Peyer's patch (tissue), 4 donors: Measurements from ENCODE around the gene RANBP3. TPM values are rescaled to one million over a fixed set of nuclear protein-coding genes. Genes with fewer than 3 reads are reported as not detected.
A peak's percentile ranks its signal among the peaks of the same experiment; 100 is the strongest.

ENCODE experiments used
- DNase-seq, 3 donors: peaks; one replicate each; pipeline ENCODE4 v3.0.0-alpha.2; 2017 to 2019
- H3K27ac ChIP-seq, 4 donors: fragments of 200-600 bp; sonication (generic); one replicate each; pipeline ENCODE4 v1.5.1; 2016 to 2019
- H3K27me3 ChIP-seq, 2 donors: fragments of 200-600 bp; sonication (generic); one replicate each; pipeline ENCODE4 v1.5.1; 2019
- H3K36me3 ChIP-seq, 3 donors: fragments of 200-600 bp; sonication (generic); one replicate each; pipeline ENCODE4 v1.5.1; 2016 to 2019
- H3K4me1 ChIP-seq, 4 donors: fragments of 200-600 bp; sonication (generic); one replicate each; pipeline ENCODE4 v1.5.1; 2016 to 2019
- H3K4me3 ChIP-seq, 4 donors: fragments of 200-600 bp; sonication (generic); 1 replicate in 3 of 4; 2 replicates in 1 of 4; pipeline ENCODE4 v1.5.1; 2016 to 2019; ENCODE audit warnings: mild to moderate bottlenecking in 1 of 4
- H3K9me3 ChIP-seq, 4 donors: fragments of 200-600 bp; sonication (generic); one replicate each; pipeline ENCODE4 v1.5.1; 2016 to 2019; ENCODE audit warnings: mild to moderate bottlenecking in 1 of 4
- CTCF ChIP-seq, 6 experiments: fragments of 450-650 bp in 4 of 6; fragments of 200-600 bp in 2 of 6; sonication (generic) in 1 of 6; IDR thresholded peaks; one replicate each; pipeline ENCODE4 v1.5.1; 2017 to 2019; ENCODE audit warnings: antibody characterized with exemption in 6 of 6, mild to moderate bottlenecking in 3 of 6, moderate library complexity in 1 of 6
- POLR2A ChIP-seq, 2 donors: fragments of 450-650 bp; IDR thresholded peaks; one replicate each; pipeline ENCODE4 v1.5.1; 2017; ENCODE audit warnings: antibody characterized with exemption in 2 of 2, mild to moderate bottlenecking in 2 of 2, moderate library complexity in 2 of 2
- total RNA-seq, 4 donors: library from RNA; depleted of rRNA; stranded (reverse); fragments of >200 nt; gene quantifications; one replicate each; pipeline ENCODE4 v1.1.0, GENCODE V29; 2016

RANBP3 gene
- total RNA-seq, 4 donors from 2014 or later, result 59.7 to 104 (median 91.1) TPM

GRCh38 chr19:5940260-5941208 lies 37.4 kb downstream of the RANBP3 start:
- H3K36me3 ChIP-seq, result peaks cover 0 to 53% (median 0%) of the 10 kb centered on the region in 3 donors
- no peak for TF ChIP-seq POLR2A (IDR thresholded peaks at IDR 0.05)
- TF ChIP-seq CTCF (IDR thresholded peaks at IDR 0.05), result no peak
- H3K9me3 ChIP-seq, result no peaks in the 10 kb centered on the region
- H3K27ac ChIP-seq, result no peak overlapping the region
- peaks cover 0 to 21% (median 0%) of the 10 kb centered on the region in 4 donors for H3K4me1 ChIP-seq
- H3K4me3 ChIP-seq, result no peak overlapping the region
- DNase-seq, result no peak
- no peaks in the 10 kb centered on the region for H3K27me3 ChIP-seq

GRCh38 chr19:5937550-5937949 lies 40.4 kb downstream of the RANBP3 start:
- no peak overlapping the region for H3K27ac ChIP-seq
- no peaks in the 10 kb centered on the region for H3K27me3 ChIP-seq
- H3K9me3 ChIP-seq, result no peaks in the 10 kb centered on the region
- no peak overlapping the region for H3K4me3 ChIP-seq
- DNase-seq, result no peak
- no peak for TF ChIP-seq POLR2A (IDR thresholded peaks at IDR 0.05)
- TF ChIP-seq CTCF (IDR thresholded peaks at IDR 0.05), result no peak
- H3K36me3 ChIP-seq, result peaks cover 0 to 61% (median 0%) of the 10 kb centered on the region in 3 donors
- peaks cover 0 to 13% (median 0%) of the 10 kb centered on the region in 4 donors for H3K4me1 ChIP-seq

- no peak for TF ChIP-seq CTCF (IDR thresholded peaks at IDR 0.05)
- no peak for TF ChIP-seq POLR2A (IDR thresholded peaks at IDR 0.05)
- H3K27ac ChIP-seq, result no peak overlapping the region
- H3K36me3 ChIP-seq, result peaks cover 0 to 70% (median 0%) of the 10 kb centered on the region in 3 donors
- no peaks in the 10 kb centered on the region for H3K9me3 ChIP-seq
- H3K4me1 ChIP-seq, result peaks cover 0 to 8% (median 0%) of the 10 kb centered on the region in 4 donors
- H3K27me3 ChIP-seq, result no peaks in the 10 kb centered on the region
- H3K4me3 ChIP-seq, result no peak overlapping the region
- no peak for DNase-seq
These were observed 41.7 kb downstream of the RANBP3 start for GRCh38 chr19:5936292-5936592.

GRCh38 chr19:5935473-5936291 lies 42.3 kb downstream of the RANBP3 start:
- Histone ChIP-seq H3K27me3 (no peaks in the 10 kb centered on the region), H3K36me3 (peaks cover 0 to 70% (median 0%) of the 10 kb centered on the region in 3 donors), H3K4me3 (no peak overlapping the region), H3K4me1 (peaks cover 0 to 8% (median 0%) of the 10 kb centered on the region in 4 donors), H3K9me3 (no peaks in the 10 kb centered on the region), H3K27ac (peak overlapping the region in 3 of 4 donors; percentile 27 to 62 (median 34))
- TF ChIP-seq POLR2A (IDR thresholded peaks at IDR 0.05) (no peak), CTCF (IDR thresholded peaks at IDR 0.05) (no peak)
- no peak for DNase-seq

GRCh38 chr19:5934774-5935472 lies 43.0 kb downstream of the RANBP3 start:
- Histone ChIP-seq H3K27me3 (no peaks in the 10 kb centered on the region), H3K4me1 (peaks cover 0 to 8% (median 0%) of the 10 kb centered on the region in 4 donors), H3K36me3 (peaks cover 0 to 70% (median 0%) of the 10 kb centered on the region in 3 donors), H3K27ac (peak overlapping the region in 3 of 4 donors; percentile 27 to 62 (median 34)), H3K9me3 (no peaks in the 10 kb centered on the region), H3K4me3 (no peak overlapping the region)
- no peak for DNase-seq
- TF ChIP-seq POLR2A (IDR thresholded peaks at IDR 0.05) (no peak), CTCF (IDR thresholded peaks at IDR 0.05) (no peak)
